Peyer's patch (tissue), 4 donors: ENCODE measurements around the gene CKS1B. TPM values are rescaled to one million over a fixed set of nuclear protein-coding genes. Genes with fewer than 3 reads are reported as not detected.

ENCODE experiments used
- DNase-seq, 3 donors: peaks; one replicate each; pipeline ENCODE4 v3.0.0-alpha.2; 2017 to 2019
- H3K27ac ChIP-seq, 4 donors: fragments of 200-600 bp; sonication (generic); one replicate each; pipeline ENCODE4 v1.5.1; 2016 to 2019
- H3K27me3 ChIP-seq, 2 donors: fragments of 200-600 bp; sonication (generic); one replicate each; pipeline ENCODE4 v1.5.1; 2019
- H3K36me3 ChIP-seq, 3 donors: fragments of 200-600 bp; sonication (generic); one replicate each; pipeline ENCODE4 v1.5.1; 2016 to 2019
- H3K4me1 ChIP-seq, 4 donors: fragments of 200-600 bp; sonication (generic); one replicate each; pipeline ENCODE4 v1.5.1; 2016 to 2019
- H3K4me3 ChIP-seq, 4 donors: fragments of 200-600 bp; sonication (generic); 1 replicate in 3 of 4; 2 replicates in 1 of 4; pipeline ENCODE4 v1.5.1; 2016 to 2019; ENCODE audit warnings: mild to moderate bottlenecking in 1 of 4
- H3K9me3 ChIP-seq, 4 donors: fragments of 200-600 bp; sonication (generic); one replicate each; pipeline ENCODE4 v1.5.1; 2016 to 2019; ENCODE audit warnings: mild to moderate bottlenecking in 1 of 4
- POLR2A ChIP-seq, 2 donors: fragments of 450-650 bp; IDR thresholded peaks; one replicate each; pipeline ENCODE4 v1.5.1; 2017; ENCODE audit warnings: antibody characterized with exemption in 2 of 2, mild to moderate bottlenecking in 2 of 2, moderate library complexity in 2 of 2
- total RNA-seq, 4 donors: library from RNA; depleted of rRNA; stranded (reverse); fragments of >200 nt; gene quantifications; one replicate each; pipeline ENCODE4 v1.1.0, GENCODE V29; 2016
- TF ChIP-seq, protein P1 (sequence below), 6 experiments: fragments of 450-650 bp in 4 of 6; fragments of 200-600 bp in 2 of 6; sonication (generic) in 1 of 6; IDR thresholded peaks; one replicate each; pipeline ENCODE4 v1.5.1; 2017 to 2019; ENCODE audit warnings: antibody characterized with exemption in 6 of 6, mild to moderate bottlenecking in 3 of 6, moderate library complexity in 1 of 6

CKS1B gene
- total RNA-seq, 4 donors from 2014 or later, result 20.3 to 39.1 (median 26.5) TPM

DNA sequence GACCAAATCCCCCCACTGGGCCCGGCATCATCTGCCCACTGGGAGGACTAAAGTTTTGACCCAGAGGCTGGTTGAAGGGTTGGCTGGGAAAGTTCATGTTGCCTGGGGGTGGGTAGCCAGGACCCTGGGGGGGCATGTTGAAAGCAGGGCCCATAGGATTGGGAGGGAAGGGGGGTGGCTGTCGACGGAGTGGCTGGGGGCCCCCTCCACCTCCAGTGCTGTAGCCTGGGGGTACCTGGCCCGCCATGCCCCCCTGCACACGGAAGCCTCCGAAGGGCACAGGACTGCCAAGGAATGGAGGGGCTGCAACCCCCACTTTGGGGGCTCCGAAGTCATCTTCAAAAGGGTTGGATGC, 15.1 kb upstream of the CKS1B start:
- Histone ChIP-seq H3K27ac (no peak overlapping the region), H3K4me1 (peaks cover 0 to 43% (median 18%) of the 10 kb centered on the region in 4 donors), H3K27me3 (no peaks in the 10 kb centered on the region), H3K9me3 (no peaks in the 10 kb centered on the region), H3K4me3 (no peak overlapping the region), H3K36me3 (peaks cover 0 to 29% (median 0%) of the 10 kb centered on the region in 3 donors)
- TF ChIP-seq, protein P1, sequence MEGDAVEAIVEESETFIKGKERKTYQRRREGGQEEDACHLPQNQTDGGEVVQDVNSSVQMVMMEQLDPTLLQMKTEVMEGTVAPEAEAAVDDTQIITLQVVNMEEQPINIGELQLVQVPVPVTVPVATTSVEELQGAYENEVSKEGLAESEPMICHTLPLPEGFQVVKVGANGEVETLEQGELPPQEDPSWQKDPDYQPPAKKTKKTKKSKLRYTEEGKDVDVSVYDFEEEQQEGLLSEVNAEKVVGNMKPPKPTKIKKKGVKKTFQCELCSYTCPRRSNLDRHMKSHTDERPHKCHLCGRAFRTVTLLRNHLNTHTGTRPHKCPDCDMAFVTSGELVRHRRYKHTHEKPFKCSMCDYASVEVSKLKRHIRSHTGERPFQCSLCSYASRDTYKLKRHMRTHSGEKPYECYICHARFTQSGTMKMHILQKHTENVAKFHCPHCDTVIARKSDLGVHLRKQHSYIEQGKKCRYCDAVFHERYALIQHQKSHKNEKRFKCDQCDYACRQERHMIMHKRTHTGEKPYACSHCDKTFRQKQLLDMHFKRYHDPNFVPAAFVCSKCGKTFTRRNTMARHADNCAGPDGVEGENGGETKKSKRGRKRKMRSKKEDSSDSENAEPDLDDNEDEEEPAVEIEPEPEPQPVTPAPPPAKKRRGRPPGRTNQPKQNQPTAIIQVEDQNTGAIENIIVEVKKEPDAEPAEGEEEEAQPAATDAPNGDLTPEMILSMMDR (IDR thresholded peaks at IDR 0.05), result no peak
- TF ChIP-seq POLR2A (IDR thresholded peaks at IDR 0.05), result no peak
- peak in 1 of 3 donors; percentile 21 for DNase-seq

DNA sequence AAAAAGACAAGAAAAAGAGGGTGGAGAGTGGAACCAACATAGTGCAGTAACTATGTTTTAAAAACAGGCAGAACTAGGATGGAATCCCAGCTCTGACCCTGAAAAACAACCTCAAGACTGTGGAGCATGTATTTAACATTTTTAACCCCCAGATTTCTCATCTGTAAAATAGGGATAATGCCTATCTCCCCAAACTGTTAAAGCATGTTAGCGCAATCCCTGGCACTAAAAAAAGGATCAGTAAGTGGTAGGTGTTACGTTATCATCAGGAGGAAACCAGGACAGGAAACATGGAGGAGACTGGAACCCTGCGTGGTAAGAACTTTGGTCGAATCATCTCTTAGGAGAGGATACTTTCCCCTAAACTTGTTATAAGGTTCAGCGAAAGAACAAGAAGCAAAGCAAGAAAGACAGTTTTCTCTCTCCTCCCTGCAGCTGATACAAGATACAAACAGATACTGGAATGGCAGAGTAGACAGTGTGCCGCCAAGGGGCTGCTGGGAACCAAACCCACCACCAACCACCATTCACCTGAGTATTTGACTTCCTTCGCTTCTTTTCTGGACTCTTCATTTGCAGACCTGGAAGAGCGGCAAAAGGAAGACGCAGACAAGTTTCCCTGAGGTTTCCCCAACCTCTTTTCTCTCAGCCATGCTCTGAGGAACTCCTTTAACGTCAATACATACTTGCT, 13.9 kb upstream of the CKS1B start:
- peak overlapping the region; percentile 93 to 98 (median 98) for H3K27ac ChIP-seq
- TF ChIP-seq POLR2A (IDR thresholded peaks at IDR 0.05), result no peak
- H3K4me1 ChIP-seq, result peaks cover 0 to 33% (median 12%) of the 10 kb centered on the region in 4 donors
- DNase-seq, result no peak
- H3K27me3 ChIP-seq, result no peaks in the 10 kb centered on the region
- H3K9me3 ChIP-seq, result no peaks in the 10 kb centered on the region
- peaks cover 0 to 41% (median 0%) of the 10 kb centered on the region in 3 donors for H3K36me3 ChIP-seq
- peak overlapping the region; percentile 75 to 90 (median 88) for H3K4me3 ChIP-seq

DNA sequence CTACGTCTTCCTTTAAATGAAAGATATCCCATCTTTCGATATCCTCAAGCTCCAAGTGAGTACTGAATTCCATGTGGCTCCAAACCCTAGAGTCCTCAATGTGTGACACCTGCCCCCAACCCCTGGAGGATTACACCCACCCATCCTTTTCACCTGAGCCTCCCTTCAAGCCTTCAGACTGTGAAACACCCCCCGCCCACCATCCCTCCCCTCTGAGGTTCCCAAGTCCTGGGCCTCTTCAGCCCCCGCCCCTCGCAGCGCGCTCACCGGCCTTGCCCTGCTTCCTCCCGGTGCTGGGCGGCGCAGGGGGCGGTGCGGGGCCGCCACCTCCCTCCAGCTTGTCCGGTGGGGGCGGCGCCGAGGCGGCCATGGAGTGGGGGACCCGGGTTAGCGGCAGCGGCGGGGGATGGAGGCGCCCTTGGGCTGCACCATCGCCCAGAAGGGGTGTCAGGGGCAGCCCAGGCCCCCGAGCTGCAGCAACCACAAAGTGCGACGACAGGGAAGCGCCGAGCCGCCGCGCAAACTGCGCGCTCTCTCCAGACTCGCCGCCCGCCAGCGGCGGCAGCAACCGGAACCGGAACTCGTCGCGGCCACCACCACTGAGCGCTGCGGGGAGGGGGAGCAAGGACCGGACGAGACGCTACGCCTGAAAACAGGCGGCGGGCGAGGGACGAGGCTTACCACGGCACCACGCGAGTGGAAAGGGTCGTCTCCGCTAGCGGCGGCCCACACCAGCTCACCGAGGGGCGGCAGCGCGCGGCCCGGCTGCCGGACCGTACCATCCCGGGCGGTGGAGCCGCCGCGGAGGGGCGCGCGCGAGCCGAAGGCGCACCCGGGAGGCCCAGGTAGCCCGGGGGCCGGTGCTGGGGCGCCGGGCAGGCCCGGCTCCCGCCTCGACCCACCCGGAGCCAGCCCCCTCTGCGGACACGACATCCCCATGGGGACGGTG, 13.0 kb upstream of the CKS1B start, which contains the start of gene PYGO2:
Gene PYGO2, minus strand, starts transcription at position 576 of the 949 bp plus-strand sequence. Its CDS starts 206 bp downstream, at position 370.
- peak; percentile 76 to 92 (median 89) for DNase-seq
- no peaks in the 10 kb centered on the region for H3K9me3 ChIP-seq
- peaks cover 0 to 30% (median 9%) of the 10 kb centered on the region in 4 donors for H3K4me1 ChIP-seq
- TF ChIP-seq, protein P1 (IDR thresholded peaks at IDR 0.05), result peak; percentile 35 to 86 (median 68)
- peak; percentile 76 to 86 for TF ChIP-seq POLR2A (IDR thresholded peaks at IDR 0.05)
- no peaks in the 10 kb centered on the region for H3K27me3 ChIP-seq
- peak within 1 kb of the TSS; percentile 93 to 98 (median 98) for H3K27ac ChIP-seq
- H3K4me3 ChIP-seq, result peak within 1 kb of the TSS; percentile 75 to 90 (median 88)
- peaks cover 0 to 50% (median 0%) of the 10 kb centered on the region in 3 donors for H3K36me3 ChIP-seq

DNA sequence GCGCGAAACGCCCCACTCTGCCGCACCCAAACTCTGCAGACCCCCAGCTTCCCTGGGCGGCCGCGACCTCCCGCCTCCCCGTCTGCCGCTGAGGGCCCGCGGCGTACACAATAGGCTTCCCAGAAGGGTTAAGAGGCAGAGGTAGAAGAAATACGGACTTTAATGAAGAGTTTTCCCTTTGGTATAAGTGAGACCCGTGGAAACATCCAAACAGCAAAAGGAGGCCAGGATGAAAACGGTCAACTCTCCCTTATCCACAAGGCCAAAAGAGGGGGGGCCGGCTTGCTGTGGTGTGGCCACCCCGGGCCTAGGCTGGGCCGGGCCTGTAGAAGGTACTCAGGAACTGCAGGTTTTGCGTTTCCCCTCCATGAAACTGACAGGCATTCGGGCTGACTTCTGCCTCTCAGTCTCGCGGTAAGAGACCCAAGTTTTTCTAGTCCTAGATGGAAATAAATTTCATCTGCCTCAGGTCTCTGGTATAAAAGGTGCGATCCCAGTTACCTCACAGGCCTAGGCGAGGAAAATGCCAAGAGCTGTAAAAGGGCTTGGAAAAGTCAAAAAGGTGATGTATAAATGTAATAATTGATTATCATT, 12.2 kb upstream of the CKS1B start:
- TF ChIP-seq, protein P1 (IDR thresholded peaks at IDR 0.05), result no peak
- TF ChIP-seq POLR2A (IDR thresholded peaks at IDR 0.05), result no peak
- no peaks in the 10 kb centered on the region for H3K27me3 ChIP-seq
- H3K4me3 ChIP-seq, result peak overlapping the region; percentile 75 to 90 (median 88)
- peaks cover 0 to 58% (median 0%) of the 10 kb centered on the region in 3 donors for H3K36me3 ChIP-seq
- H3K9me3 ChIP-seq, result no peaks in the 10 kb centered on the region
- peaks cover 0 to 23% (median 6%) of the 10 kb centered on the region in 4 donors for H3K4me1 ChIP-seq
- DNase-seq, result peak in 2 of 3 donors; percentile 67 to 71
- peak overlapping the region; percentile 93 to 98 (median 98) for H3K27ac ChIP-seq

DNA sequence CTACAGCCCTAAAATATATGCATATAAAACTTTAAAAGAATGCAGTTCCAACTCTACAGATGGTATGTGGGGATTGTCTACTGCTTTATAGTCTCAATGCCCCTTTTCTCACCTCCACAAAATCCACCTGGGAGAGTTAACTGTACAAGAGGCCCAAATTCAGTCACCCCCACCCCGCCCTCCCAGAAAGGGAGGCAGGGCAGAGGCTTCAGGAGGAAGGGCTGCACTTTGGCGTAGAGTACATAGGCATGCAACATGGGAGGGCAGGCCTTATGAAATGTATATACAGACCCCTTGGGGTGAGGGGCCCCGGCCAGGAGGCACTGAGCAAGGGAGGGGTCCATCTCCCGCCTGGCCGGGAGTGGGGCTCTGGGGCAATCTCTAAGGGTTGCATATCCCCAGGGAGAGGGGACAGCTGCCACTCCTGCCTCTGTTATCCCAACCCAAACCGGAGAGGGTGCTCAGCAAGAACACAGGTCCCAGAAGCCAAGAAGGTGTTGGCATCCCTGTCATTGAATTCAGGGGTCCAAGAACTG, 11.6 kb upstream of the CKS1B start:
- Histone ChIP-seq H3K9me3 (no peaks in the 10 kb centered on the region), H3K4me1 (peaks cover 0 to 20% (median 6%) of the 10 kb centered on the region in 4 donors), H3K36me3 (peaks cover 0 to 64% (median 0%) of the 10 kb centered on the region in 3 donors), H3K27ac (peak overlapping the region; percentile 93 to 98 (median 98)), H3K27me3 (no peaks in the 10 kb centered on the region), H3K4me3 (peak overlapping the region in 2 of 4 donors; percentile 75 to 90)
- TF ChIP-seq, protein P1 (IDR thresholded peaks at IDR 0.05), result no peak
- TF ChIP-seq POLR2A (IDR thresholded peaks at IDR 0.05), result no peak
- no peak for DNase-seq
